ENCODE results near the gene ABCA1. TPM values are rescaled to one million over a fixed set of nuclear protein-coding genes. Genes with fewer than 3 reads are reported as not detected.

The ABCA1 gene
- total and polyA plus RNA-seq, 2 of the 4 experiments (the other 2 are of a cell fraction), result 5.8 to 52.2 TPM

DNA sequence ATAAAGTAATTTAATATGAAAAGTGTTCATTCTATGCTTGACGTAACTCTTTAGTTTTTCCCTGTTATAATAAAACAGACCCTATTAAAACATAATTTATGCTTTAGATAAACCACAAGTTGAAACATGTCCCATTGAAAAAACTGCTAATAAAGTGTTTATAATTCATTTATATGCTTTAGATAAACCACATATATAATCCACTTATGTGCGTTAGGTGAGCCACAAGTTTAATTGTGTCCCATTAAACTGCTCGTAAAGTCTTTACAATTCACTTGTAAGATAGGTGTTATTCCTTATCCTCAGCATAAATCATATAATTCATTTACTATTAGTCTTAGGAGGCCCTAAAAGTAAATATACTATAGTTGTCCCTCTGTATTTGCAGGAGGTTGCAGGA is 160.4 kb downstream of the ABCA1 start:
- no peak overlapping the region for H2AK5ac ChIP-seq (ENCODE audit: low read depth, low read length)
- H3K4ac ChIP-seq (ENCODE audit: low read depth, low read length), result no peak overlapping the region
- no peaks in the 10 kb centered on the region for H4K20me1 ChIP-seq (ENCODE audit: insufficient read depth, low read length)
- H3K18ac ChIP-seq (ENCODE audit: low read depth, low read length), result no peak overlapping the region
- in situ Hi-C loops (cut with MboI; ENCODE audit: low sequenced_read_pairs), result no loop called here
- H2BK5ac ChIP-seq (ENCODE audit: low read depth, low read length, poor library complexity, severe bottlenecking), result no peak overlapping the region
- no peaks in the 10 kb centered on the region for H3K79me1 ChIP-seq (ENCODE audit: low read depth in 1 of 2, low read length in 2 of 2)
- no peak overlapping the region for H3K27ac ChIP-seq (ENCODE audit: insufficient read depth, low read length)
- no peak overlapping the region for H3K9ac ChIP-seq (ENCODE audit: low read depth, low read length)
- no peak overlapping the region for H4K91ac ChIP-seq (ENCODE audit: insufficient read depth, low read depth, low read length)
- intact Hi-C loops (cut with micrococcal nuclease), result loop anchor here (10.0 kb wide), 1 partner anchor 477 kb away; the partner anchor contains the start of gene SLC44A1
- no peaks in the 10 kb centered on the region for H3K9me3 ChIP-seq (ENCODE audit: control insufficient read depth, insufficient read depth, low read length)
- no peaks in the 10 kb centered on the region for H3K9me1 ChIP-seq (ENCODE audit: insufficient read depth, low read length)
- ATAC-seq (ENCODE audit: low read depth), result no peak
- no TSS peak for BruUV-seq (replicated peaks)
- H3K36me3 ChIP-seq (ENCODE audit: control insufficient read depth, insufficient read depth, low read length), result no peaks in the 10 kb centered on the region
- no peak overlapping the region for H2BK120ac ChIP-seq (ENCODE audit: low read depth, low read length)
- dilution Hi-C loops (cut with HindIII; ENCODE audit: low sequenced_read_pairs, unreplicated experiment), result no loop called here
- H4K5ac ChIP-seq (ENCODE audit: low read depth, low read length), result no peak overlapping the region
- POLR2A ChIA-PET (ENCODE audit: unreplicated experiment), result no interaction called here
- no peak overlapping the region for H3K4me3 ChIP-seq (ENCODE audit: insufficient read depth, low read depth, low read length)
- H3K23ac ChIP-seq (ENCODE audit: low read depth, low read length), result no peak overlapping the region
- H3K4me1 ChIP-seq (ENCODE audit: control insufficient read depth, insufficient read depth, low read length), result no peaks in the 10 kb centered on the region
- H2BK15ac ChIP-seq (ENCODE audit: low read depth, low read length), result no peak overlapping the region
- H3K14ac ChIP-seq (replicated peaks; ENCODE audit: low read depth, low read length), result no peak overlapping the region
- DNase-seq, result no peak
- no CpG with 5 or more reads among the region's 3 CpGs for WGBS, 2 experiments (ENCODE audit: extremely low coverage in 2 of 2, insufficient read length in 1 of 2)
- H4K8ac ChIP-seq (ENCODE audit: low read depth in 2 of 2, low read length in 2 of 2), result no peak overlapping the region
- no peak for TF ChIP-seq RAD21 (IDR thresholded peaks at IDR 0.05; ENCODE audit: low read length)
- TF ChIP-seq RFX5 (IDR thresholded peaks at IDR 0.05; ENCODE audit: low read depth, low read length), result no peak
- no peak for TF ChIP-seq ELK1 (IDR thresholded peaks at IDR 0.05; ENCODE audit: borderline replicate concordance, low read depth, low read length)
- no peak for TF ChIP-seq BHLHE40 (IDR thresholded peaks at IDR 0.05; ENCODE audit: low read depth, low read length)
- TF ChIP-seq, protein P1, sequence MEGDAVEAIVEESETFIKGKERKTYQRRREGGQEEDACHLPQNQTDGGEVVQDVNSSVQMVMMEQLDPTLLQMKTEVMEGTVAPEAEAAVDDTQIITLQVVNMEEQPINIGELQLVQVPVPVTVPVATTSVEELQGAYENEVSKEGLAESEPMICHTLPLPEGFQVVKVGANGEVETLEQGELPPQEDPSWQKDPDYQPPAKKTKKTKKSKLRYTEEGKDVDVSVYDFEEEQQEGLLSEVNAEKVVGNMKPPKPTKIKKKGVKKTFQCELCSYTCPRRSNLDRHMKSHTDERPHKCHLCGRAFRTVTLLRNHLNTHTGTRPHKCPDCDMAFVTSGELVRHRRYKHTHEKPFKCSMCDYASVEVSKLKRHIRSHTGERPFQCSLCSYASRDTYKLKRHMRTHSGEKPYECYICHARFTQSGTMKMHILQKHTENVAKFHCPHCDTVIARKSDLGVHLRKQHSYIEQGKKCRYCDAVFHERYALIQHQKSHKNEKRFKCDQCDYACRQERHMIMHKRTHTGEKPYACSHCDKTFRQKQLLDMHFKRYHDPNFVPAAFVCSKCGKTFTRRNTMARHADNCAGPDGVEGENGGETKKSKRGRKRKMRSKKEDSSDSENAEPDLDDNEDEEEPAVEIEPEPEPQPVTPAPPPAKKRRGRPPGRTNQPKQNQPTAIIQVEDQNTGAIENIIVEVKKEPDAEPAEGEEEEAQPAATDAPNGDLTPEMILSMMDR (conservative IDR thresholded peaks at IDR 0.05; ENCODE audit: low read depth, low read length), result no peak
- TF ChIP-seq MXI1 (IDR thresholded peaks at IDR 0.05; ENCODE audit: borderline replicate concordance, low read depth, low read length), result no peak
- no peak for TF ChIP-seq POLR2A (IDR thresholded peaks at IDR 0.05; ENCODE audit: low read depth, low read length)
- no peak for TF ChIP-seq CEBPB (IDR thresholded peaks at IDR 0.05; ENCODE audit: low read depth, low read length)
- no peak for TF ChIP-seq RCOR1 (IDR thresholded peaks at IDR 0.05; ENCODE audit: insufficient replicate concordance, low read length)
- TF ChIP-seq, protein P2, sequence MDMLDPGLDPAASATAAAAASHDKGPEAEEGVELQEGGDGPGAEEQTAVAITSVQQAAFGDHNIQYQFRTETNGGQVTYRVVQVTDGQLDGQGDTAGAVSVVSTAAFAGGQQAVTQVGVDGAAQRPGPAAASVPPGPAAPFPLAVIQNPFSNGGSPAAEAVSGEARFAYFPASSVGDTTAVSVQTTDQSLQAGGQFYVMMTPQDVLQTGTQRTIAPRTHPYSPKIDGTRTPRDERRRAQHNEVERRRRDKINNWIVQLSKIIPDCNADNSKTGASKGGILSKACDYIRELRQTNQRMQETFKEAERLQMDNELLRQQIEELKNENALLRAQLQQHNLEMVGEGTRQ (IDR thresholded peaks at IDR 0.05; ENCODE audit: low read depth, low read length), result no peak
- TF ChIP-seq NFE2L2 (IDR thresholded peaks at IDR 0.05; ENCODE audit: low read depth, low read length), result no peak
- TF ChIP-seq CHD1 (IDR thresholded peaks at IDR 0.05; ENCODE audit: low read depth, low read length), result no peak
- no peaks in the 10 kb centered on the region for H3K27me3 ChIP-seq (ENCODE audit: control insufficient read depth, insufficient read depth, low read length)
- no peak overlapping the region for H3K4me2 ChIP-seq (ENCODE audit: low read depth, low read length)
- CTCF ChIA-PET, result no interaction called here
- H2AFZ ChIP-seq (replicated peaks; ENCODE audit: low read length, poor library complexity), result no peak overlapping the region
- no peak overlapping the region for H3K56ac ChIP-seq (ENCODE audit: extremely low read depth, insufficient read depth, low read length)
- no peak overlapping the region for H2BK20ac ChIP-seq (ENCODE audit: low read depth, low read length)
- no peak overlapping the region for H2AK9ac ChIP-seq (replicated peaks; ENCODE audit: low read depth, low read length, poor library complexity)
